Kidney (tissue), 22 donors: ENCODE measurements around the gene MAP7D3. TPM values are rescaled to one million over a fixed set of nuclear protein-coding genes. Genes with fewer than 3 reads are reported as not detected.
A peak's percentile ranks its signal among the peaks of the same experiment; 100 is the strongest.
"Not testable (repeated sequence)": the region's sequence is repeated elsewhere in the genome, so short reads cannot be mapped to it uniquely, and the experiment has no call there.

Source experiments
- DNase-seq, 5 donors: peaks; one replicate each; pipeline ENCODE4 v3.0.0-alpha.2; 2013 to 2020
- FAIRE-seq: peaks from 2 replicates; lab custom pipeline; 2012; peaks lifted over from hg19 to GRCh38; lab: Jason Lieb, UNC
- H3K27ac ChIP-seq, 2 donors: one replicate each; pipeline ENCODE4 v1.7.0; 2013; ENCODE audit warnings: low read depth in 2 of 2, low read length in 2 of 2, inconsistent platforms in 1 of 2
- H3K27me3 ChIP-seq: one replicate; pipeline ENCODE4 v1.7.1; 2013; ENCODE audit warnings: low read length, inconsistent platforms; ENCODE audit not compliant: control insufficient read depth, insufficient read depth
- H3K36me3 ChIP-seq, 3 donors: one replicate each; pipeline versions ENCODE4 v1.7.0 to v1.7.1; 2013; ENCODE audit warnings: low read length in 3 of 3, control low read depth in 1 of 3, inconsistent platforms in 1 of 3; ENCODE audit not compliant: insufficient read depth in 3 of 3, control insufficient read depth in 2 of 3
- H3K4me1 ChIP-seq, 3 donors: one replicate each; pipeline versions ENCODE4 v1.7.0 to v1.7.1; 2013; ENCODE audit warnings: low read length in 3 of 3, inconsistent platforms in 1 of 3, low read depth in 1 of 3; ENCODE audit not compliant: control insufficient read depth in 2 of 3, insufficient read depth in 2 of 3
- H3K4me3 ChIP-seq, 3 donors: one replicate each; pipeline versions ENCODE4 v1.7.0 to v1.8.1; 2013; ENCODE audit warnings: low read length in 3 of 3, control low read depth in 1 of 3, inconsistent platforms in 1 of 3
- H3K9ac ChIP-seq, 3 donors: one replicate each; pipeline versions ENCODE4 v1.7.0 to v1.7.1; 2013; ENCODE audit warnings: low read length in 3 of 3, control low read depth in 1 of 3, inconsistent platforms in 1 of 3
- H3K9me3 ChIP-seq, 3 donors: one replicate each; pipeline versions ENCODE4 v1.7.0 to v1.7.1; 2013; ENCODE audit warnings: low read length in 3 of 3, control low read depth in 1 of 3, inconsistent platforms in 1 of 3; ENCODE audit not compliant: control insufficient read depth in 2 of 3, insufficient read depth in 1 of 3
- intact Hi-C: fragments of 100-400 bp; cut with DNase I; formaldehyde crosslinking; loops from one replicate; pipeline ENCODE4 v1.11.1; 2022
- long read RNA-seq, 10 donors: library from polyadenylated mRNA in 1 of 10; unstranded in 1 of 10; transcript quantifications; one replicate each; pipeline ENCODE4 v2.0.0 and lab custom pipeline, GENCODE V29; 2021 to 2026
- polyA plus RNA-seq: library from polyadenylated mRNA; stranded (reverse); fragments of 350-450 nt; fragmentation: Illumina TruSeq; extraction: RNeasy Lipid Tissue Mini Kit (QIAGEN cat#74804); gene quantifications from one replicate; pipeline ENCODE4 v1.2.3, GENCODE V29; 2014; ENCODE audit warnings: low read depth, low replicate concordance; ENCODE audit not compliant: insufficient read depth
- total RNA-seq: library from RNA; stranded (reverse); fragmentation: NEBNext Ultra II Directional; extraction: Animal tissue kit (Norgen Biotek cat#: 25700); gene quantifications from one replicate; pipeline ENCODE4 v1.2.1, GENCODE V29; 2021
- TF ChIP-seq, protein P1 (sequence below): IDR thresholded peaks from 3 replicates; pipeline ENCODE4 v1.5.1; 2012; ENCODE audit warnings: mild to moderate bottlenecking, moderate library complexity, borderline replicate concordance; ENCODE audit not compliant: insufficient read depth; ENCODE audit errors: extremely low read depth
- donor health status: control.
- donor health status: control.
- donor health status: control.
- donor health status: control.
- donor health status: control.
- donor health status: DM: yes; HTN: yes; CAD: no.
- donor health status: Normal renal cell carcinoma (clear cell type).

Gene MAP7D3
- total RNA-seq (13.9 TPM), polyA plus RNA-seq (5.7 TPM)
- long read RNA-seq, donor 1 = 0 reads
- long read RNA-seq, donor 2, full-length matches to known transcripts = 1 of 1 reads
- long read RNA-seq, donor 2, partial matches to known transcripts = 0 of 1 reads
- long read RNA-seq, donor 2, other reads (novel, unspliced or antisense) = 0 of 1 reads
- long read RNA-seq, donor 3 = 0 reads
- long read RNA-seq, donor 4, full-length matches to known transcripts = 1 of 7 reads
- long read RNA-seq, donor 4, partial matches to known transcripts = 6 of 7 reads
- long read RNA-seq, donor 4, other reads (novel, unspliced or antisense) = 0 of 7 reads
- long read RNA-seq, donor 5 = 0 reads
- long read RNA-seq, donor 6 = 0 reads
- long read RNA-seq, donor 7, full-length matches to known transcripts = 3 of 17 reads
- long read RNA-seq, donor 7, partial matches to known transcripts = 10 of 17 reads
- long read RNA-seq, donor 7, other reads (novel, unspliced or antisense) = 4 of 17 reads
- long read RNA-seq, donor 8, full-length matches to known transcripts = 1 of 1 reads
- long read RNA-seq, donor 8, partial matches to known transcripts = 0 of 1 reads
- long read RNA-seq, donor 8, other reads (novel, unspliced or antisense) = 0 of 1 reads
- long read RNA-seq, donor 9 = 0 reads
- long read RNA-seq, donor 10 = 0 reads

DNA sequence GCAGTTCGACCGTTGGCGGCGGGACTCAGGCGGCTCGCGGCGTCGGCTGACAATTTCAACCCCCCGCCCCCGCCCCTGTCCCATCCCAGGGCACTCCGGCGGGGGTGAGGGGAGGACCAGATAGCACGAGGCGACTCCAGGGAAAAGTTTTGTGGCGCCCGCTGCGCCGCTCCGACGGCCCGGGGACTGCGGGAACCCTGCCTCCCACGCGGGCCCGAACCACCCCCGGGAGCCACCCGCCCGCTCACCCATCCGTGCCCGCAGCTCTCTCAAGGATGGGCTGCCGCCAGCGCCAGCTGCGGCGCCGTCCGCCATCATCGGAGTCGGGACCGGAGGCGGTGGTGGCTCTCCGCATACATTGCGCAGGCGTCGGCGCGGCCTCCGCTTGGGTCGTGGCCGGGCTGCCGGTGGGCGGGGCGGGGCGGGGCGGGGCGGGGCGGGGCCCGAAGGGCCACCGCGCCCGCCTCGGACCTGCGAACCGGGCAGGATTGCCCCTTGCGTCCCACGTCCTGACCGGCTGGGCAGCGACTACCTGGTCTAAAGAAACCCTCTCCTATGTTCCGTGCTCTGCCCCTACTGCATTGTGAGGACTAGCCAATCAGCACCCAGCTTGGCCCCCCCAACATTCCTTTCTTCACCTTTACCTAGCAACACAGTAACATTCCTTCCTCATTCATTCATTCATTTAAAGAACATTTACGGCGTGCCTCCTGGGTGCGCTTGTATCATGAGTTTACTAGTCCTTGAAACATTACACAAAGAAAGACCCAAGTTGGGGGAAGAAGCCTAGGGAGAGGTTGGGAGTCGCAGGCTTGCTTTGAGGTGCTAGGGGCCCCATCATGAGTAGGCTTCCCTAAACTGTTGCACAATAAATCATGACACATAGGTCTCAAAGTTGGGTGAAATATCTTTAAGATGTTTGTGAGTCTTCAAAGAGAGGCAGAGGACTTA lies at the start of gene MAP7D3:
Gene MAP7D3 (minus strand): TSS at position 360 of the 951 bp plus-strand sequence. CDS start 42 bp downstream, at position 318.
- peaks cover 0 to 4% (median 0%) of the 10 kb centered on the region in 3 donors for H3K4me1 ChIP-seq
- peak within 1 kb of the TSS in 2 of 3 donors; percentile 5 to 29 for H3K9ac ChIP-seq
- H3K4me3 ChIP-seq = peak within 1 kb of the TSS; percentile 59 to 69 (median 67)
- no peak within 1 kb of the TSS for H3K27ac ChIP-seq
- H3K36me3 ChIP-seq = no peaks in the 10 kb centered on the region
- peak; percentile 52 to 86 (median 74) for DNase-seq
- FAIRE-seq = no peak
- H3K27me3 ChIP-seq = no peaks in the 10 kb centered on the region
- TF ChIP-seq, protein P1, sequence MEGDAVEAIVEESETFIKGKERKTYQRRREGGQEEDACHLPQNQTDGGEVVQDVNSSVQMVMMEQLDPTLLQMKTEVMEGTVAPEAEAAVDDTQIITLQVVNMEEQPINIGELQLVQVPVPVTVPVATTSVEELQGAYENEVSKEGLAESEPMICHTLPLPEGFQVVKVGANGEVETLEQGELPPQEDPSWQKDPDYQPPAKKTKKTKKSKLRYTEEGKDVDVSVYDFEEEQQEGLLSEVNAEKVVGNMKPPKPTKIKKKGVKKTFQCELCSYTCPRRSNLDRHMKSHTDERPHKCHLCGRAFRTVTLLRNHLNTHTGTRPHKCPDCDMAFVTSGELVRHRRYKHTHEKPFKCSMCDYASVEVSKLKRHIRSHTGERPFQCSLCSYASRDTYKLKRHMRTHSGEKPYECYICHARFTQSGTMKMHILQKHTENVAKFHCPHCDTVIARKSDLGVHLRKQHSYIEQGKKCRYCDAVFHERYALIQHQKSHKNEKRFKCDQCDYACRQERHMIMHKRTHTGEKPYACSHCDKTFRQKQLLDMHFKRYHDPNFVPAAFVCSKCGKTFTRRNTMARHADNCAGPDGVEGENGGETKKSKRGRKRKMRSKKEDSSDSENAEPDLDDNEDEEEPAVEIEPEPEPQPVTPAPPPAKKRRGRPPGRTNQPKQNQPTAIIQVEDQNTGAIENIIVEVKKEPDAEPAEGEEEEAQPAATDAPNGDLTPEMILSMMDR = no peak
- no peaks in the 10 kb centered on the region for H3K9me3 ChIP-seq
- intact Hi-C loops = no loop called here

DNA sequence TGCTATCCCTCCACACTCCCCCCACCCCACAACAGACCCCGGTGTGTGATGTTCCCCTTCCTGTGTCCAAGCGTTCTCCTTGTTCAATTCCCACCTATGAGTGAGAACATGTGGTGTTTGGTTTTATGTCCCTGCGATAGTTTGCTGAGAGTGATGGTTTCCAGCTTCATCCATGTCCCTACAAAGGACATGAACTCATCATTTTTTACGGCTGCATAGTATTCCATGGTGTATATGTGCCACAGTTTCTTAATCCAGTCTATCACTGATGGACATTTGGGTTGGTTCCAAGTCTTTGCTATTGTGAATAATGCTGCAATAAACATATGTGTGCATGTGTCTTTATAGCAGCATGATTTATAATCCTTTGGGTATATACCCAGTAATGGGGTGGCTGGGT lies 49.5 kb upstream of the MAP7D3 start, which contains the start of gene ADGRG4:
Gene ADGRG4 (plus strand): TSS at position 243 of the 400 bp plus-strand sequence. CDS start 7,815 bp downstream, outside the sequence.
- FAIRE-seq, H3K27me3 ChIP-seq, intact Hi-C loops, DNase-seq, H3K4me1 ChIP-seq, H3K9me3 ChIP-seq, H3K36me3 ChIP-seq, H3K9ac ChIP-seq, H3K4me3 ChIP-seq, H3K27ac ChIP-seq: not testable (repeated sequence)

DNA sequence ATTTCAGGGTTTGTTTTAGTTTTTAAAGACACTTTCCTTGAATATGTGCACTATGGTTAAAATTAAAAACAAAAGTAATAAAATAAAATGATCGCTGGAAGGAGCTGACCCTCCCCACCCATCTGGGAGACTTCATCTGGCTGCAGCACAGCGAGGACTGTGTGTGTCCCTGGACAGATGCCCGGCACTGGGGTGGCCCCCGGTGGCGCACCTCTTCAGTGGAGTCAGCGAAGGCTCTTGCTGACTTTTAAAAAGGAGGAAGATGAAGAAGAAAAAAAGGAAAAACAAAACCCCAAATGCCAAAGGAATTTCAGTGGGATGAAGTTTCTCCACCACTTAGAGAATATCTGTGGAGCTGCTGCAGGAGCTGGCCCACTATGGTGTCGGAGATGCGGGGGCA lies 44.2 kb upstream of the MAP7D3 start:
- no peak overlapping the region for H3K27ac ChIP-seq
- intact Hi-C loops = no loop called here
- H3K27me3 ChIP-seq = no peaks in the 10 kb centered on the region
- TF ChIP-seq, protein P1 = no peak
- no peak overlapping the region for H3K9ac ChIP-seq
- FAIRE-seq = no peak
- H3K4me3 ChIP-seq = no peak overlapping the region
- H3K4me1 ChIP-seq = no peaks in the 10 kb centered on the region
- H3K9me3 ChIP-seq = no peaks in the 10 kb centered on the region
- DNase-seq = no peak
- H3K36me3 ChIP-seq = no peaks in the 10 kb centered on the region
